Peyer's patch (tissue), 4 donors: ENCODE measurements around the gene ACADVL.

Experiments
- POLR2A ChIP-seq, 2 donors: fragments of 450-650 bp; IDR thresholded peaks; one replicate each; pipeline ENCODE4 v1.5.1; 2017; ENCODE audit warnings: antibody characterized with exemption in 2 of 2, mild to moderate bottlenecking in 2 of 2, moderate library complexity in 2 of 2
- TF ChIP-seq, protein P1 (sequence below), 6 experiments: fragments of 450-650 bp in 4 of 6; fragments of 200-600 bp in 2 of 6; sonication (generic) in 1 of 6; IDR thresholded peaks; one replicate each; pipeline ENCODE4 v1.5.1; 2017 to 2019; ENCODE audit warnings: antibody characterized with exemption in 6 of 6, mild to moderate bottlenecking in 3 of 6, moderate library complexity in 1 of 6

GRCh38 chr17:7241090-7241733 is 21.5 kb downstream of the ACADVL start:
- TF ChIP-seq, protein P1, sequence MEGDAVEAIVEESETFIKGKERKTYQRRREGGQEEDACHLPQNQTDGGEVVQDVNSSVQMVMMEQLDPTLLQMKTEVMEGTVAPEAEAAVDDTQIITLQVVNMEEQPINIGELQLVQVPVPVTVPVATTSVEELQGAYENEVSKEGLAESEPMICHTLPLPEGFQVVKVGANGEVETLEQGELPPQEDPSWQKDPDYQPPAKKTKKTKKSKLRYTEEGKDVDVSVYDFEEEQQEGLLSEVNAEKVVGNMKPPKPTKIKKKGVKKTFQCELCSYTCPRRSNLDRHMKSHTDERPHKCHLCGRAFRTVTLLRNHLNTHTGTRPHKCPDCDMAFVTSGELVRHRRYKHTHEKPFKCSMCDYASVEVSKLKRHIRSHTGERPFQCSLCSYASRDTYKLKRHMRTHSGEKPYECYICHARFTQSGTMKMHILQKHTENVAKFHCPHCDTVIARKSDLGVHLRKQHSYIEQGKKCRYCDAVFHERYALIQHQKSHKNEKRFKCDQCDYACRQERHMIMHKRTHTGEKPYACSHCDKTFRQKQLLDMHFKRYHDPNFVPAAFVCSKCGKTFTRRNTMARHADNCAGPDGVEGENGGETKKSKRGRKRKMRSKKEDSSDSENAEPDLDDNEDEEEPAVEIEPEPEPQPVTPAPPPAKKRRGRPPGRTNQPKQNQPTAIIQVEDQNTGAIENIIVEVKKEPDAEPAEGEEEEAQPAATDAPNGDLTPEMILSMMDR (IDR thresholded peaks at IDR 0.05) = no peak
- no peak for TF ChIP-seq POLR2A (IDR thresholded peaks at IDR 0.05)
